Mammary epithelial cell (primary cell): Measurements from ENCODE around the gene TRIP12.

Source experiments
- EZH2 ChIP-seq: IDR thresholded peaks from 2 replicates; pipeline ENCODE4 v1.6.1; 2012; ENCODE audit warnings: low read length, inconsistent platforms, borderline replicate concordance
- TF ChIP-seq, protein P1 (sequence below), 2 donors: IDR thresholded peaks in 1 of 2; conservative IDR thresholded peaks in 1 of 2; 2 replicates each; pipeline ENCODE4 v1.5.1; 2011 to 2012; ENCODE audit warnings: inconsistent platforms in 2 of 2, low read length in 2 of 2, mild to moderate bottlenecking in 2 of 2, control low read depth in 1 of 2, low read depth in 1 of 2; ENCODE audit not compliant: insufficient read depth in 1 of 2; ENCODE audit errors: extremely low read depth in 1 of 2

DNA sequence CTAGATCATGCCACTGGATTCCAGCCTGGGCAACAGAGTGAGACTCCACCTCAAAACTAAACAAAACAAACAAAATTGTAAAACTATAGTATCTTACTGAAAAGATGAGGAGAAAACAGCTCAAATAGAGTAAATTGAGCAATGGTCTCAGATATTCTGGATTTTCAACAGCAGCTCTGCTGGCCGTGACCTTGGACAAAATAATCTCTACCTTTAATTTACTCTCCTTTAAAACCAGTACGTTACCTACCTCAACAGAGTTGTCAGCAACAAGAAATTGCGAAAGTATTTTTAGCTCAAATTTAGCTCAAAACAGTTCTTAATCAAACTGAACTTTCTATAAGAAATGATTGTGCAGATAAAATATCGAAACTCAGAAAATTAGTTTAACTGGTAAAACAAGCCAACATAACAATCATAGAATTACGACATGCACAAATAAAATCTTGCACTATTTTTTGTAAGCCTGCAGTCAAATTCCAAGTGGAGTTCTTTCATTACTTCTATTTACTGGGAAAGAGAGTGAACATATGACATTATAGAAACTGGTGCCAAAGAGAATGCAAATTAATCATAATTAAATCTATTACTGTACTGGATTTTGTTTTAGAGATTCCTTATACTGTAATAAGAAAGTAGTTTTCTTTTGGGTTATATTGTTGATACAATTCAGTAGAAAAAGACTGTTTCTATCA lies 40.8 kb downstream of the TRIP12 start:
- TF ChIP-seq, protein P1, sequence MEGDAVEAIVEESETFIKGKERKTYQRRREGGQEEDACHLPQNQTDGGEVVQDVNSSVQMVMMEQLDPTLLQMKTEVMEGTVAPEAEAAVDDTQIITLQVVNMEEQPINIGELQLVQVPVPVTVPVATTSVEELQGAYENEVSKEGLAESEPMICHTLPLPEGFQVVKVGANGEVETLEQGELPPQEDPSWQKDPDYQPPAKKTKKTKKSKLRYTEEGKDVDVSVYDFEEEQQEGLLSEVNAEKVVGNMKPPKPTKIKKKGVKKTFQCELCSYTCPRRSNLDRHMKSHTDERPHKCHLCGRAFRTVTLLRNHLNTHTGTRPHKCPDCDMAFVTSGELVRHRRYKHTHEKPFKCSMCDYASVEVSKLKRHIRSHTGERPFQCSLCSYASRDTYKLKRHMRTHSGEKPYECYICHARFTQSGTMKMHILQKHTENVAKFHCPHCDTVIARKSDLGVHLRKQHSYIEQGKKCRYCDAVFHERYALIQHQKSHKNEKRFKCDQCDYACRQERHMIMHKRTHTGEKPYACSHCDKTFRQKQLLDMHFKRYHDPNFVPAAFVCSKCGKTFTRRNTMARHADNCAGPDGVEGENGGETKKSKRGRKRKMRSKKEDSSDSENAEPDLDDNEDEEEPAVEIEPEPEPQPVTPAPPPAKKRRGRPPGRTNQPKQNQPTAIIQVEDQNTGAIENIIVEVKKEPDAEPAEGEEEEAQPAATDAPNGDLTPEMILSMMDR (conservative IDR thresholded peaks at IDR 0.05 in 1 of 2, IDR thresholded peaks at IDR 0.05 in 1 of 2; ENCODE audit: extremely low read depth in 1 of 2, insufficient read depth in 1 of 2, low read depth in 1 of 2, low read length in 2 of 2): no peak
- TF ChIP-seq EZH2: no peak
